Stomach (tissue), 9 donors: Measurements from ENCODE around the gene SP140. TPM values are rescaled to one million over a fixed set of nuclear protein-coding genes. Genes with fewer than 3 reads are reported as not detected.
A peak's percentile ranks its signal among the peaks of the same experiment; 100 is the strongest.
"Not testable (repeated sequence)": the region's sequence is repeated elsewhere in the genome, so short reads cannot be mapped to it uniquely, and the experiment has no call there.

Experiments used
- DNase-seq, 2 donors: peaks; one replicate each; pipeline versions ENCODE4 v3.0.0 to v3.0.0-alpha.2; 2013 to 2019
- H3K27ac ChIP-seq, 5 donors: fragments of 200-600 bp in 4 of 5; sonication (generic) in 4 of 5; one replicate each; pipeline ENCODE4 v1.5.1; 2013 to 2019; ENCODE audit warnings: mild to moderate bottlenecking in 1 of 5, moderate library complexity in 1 of 5
- H3K27me3 ChIP-seq, 3 donors: fragments of 200-600 bp; sonication (generic); one replicate each; pipeline ENCODE4 v1.5.1; 2017 to 2019; ENCODE audit warnings: mixed run types in 1 of 3
- H3K36me3 ChIP-seq, 4 donors: fragments of 200-600 bp; sonication (generic); 1 replicate in 3 of 4; 2 replicates in 1 of 4; pipeline ENCODE4 v1.5.1; 2016 to 2019
- H3K4me1 ChIP-seq, 4 donors: fragments of 200-600 bp; sonication (generic); one replicate each; pipeline ENCODE4 v1.5.1; 2016 to 2019
- H3K4me3 ChIP-seq, 4 donors: fragments of 200-600 bp; sonication (generic) in 3 of 4; one replicate each; pipeline ENCODE4 v1.5.1; 2016 to 2019; ENCODE audit warnings: mild to moderate bottlenecking in 1 of 4
- H3K9me3 ChIP-seq, 4 donors: fragments of 200-600 bp; sonication (generic); one replicate each; pipeline ENCODE4 v1.5.1; 2016 to 2019
- EP300 ChIP-seq: sonication (generic); formaldehyde crosslinking; IDR thresholded peaks from one replicate; pipeline ENCODE4 v1.6.1; 2017; ENCODE audit warnings: antibody characterized with exemption
- POLR2A ChIP-seq, 4 donors: fragments of 450-650 bp; IDR thresholded peaks; one replicate each; pipeline ENCODE4 v1.6.1; 2016; ENCODE audit warnings: antibody characterized with exemption in 4 of 4, control low read depth in 2 of 4, mild to moderate bottlenecking in 1 of 4, moderate library complexity in 1 of 4
- POLR2AphosphoS5 ChIP-seq, 3 donors: sonication (generic); formaldehyde crosslinking; IDR thresholded peaks; one replicate each; pipeline ENCODE4 v1.6.1; 2016; ENCODE audit warnings: antibody characterized with exemption in 3 of 3
- WGBS, 5 donors: extraction: QIAGEN DNeasy Blood & Tissue Kit in 3 of 5; methylation state at CpG; one replicate each; pipeline versions ENCODE4 v1.1.5 to v1.1.7; 2013 to 2018; 5-methylcytosine and 5-hydroxymethylcytosine counted together
- intact Hi-C: fragments of 100-400 bp; cut with DNase I; formaldehyde crosslinking; loops from one replicate; pipeline ENCODE4 v1.15.1; 2023; ENCODE audit warnings: low total_unique reads
- polyA plus RNA-seq, 3 donors: library from polyadenylated mRNA; stranded (reverse); fragments of 200-250 nt; gene quantifications; one replicate each; pipeline ENCODE4 v1.2.3, GENCODE V29; 2013
- total RNA-seq, 5 donors: library from RNA; depleted of rRNA; stranded (reverse); fragments of >200 nt; gene quantifications; one replicate each; pipeline versions ENCODE4 v1.1.0 to v1.2.3, GENCODE V29; 2014 to 2016
- TF ChIP-seq, protein P1 (sequence below), 7 experiments: fragments of 450-650 bp in 4 of 7; fragments of 200-600 bp in 3 of 7; sonication (generic) in 3 of 7; IDR thresholded peaks; one replicate each; pipeline ENCODE4 v1.5.1; 2016 to 2019; ENCODE audit warnings: antibody characterized with exemption in 7 of 7, control low read depth in 2 of 7, mild to moderate bottlenecking in 1 of 7
- donor health status: healthy with polysubstance abuse.
- donor health status: Bipolar disorder and iron deficiency.
- donor health status: healthy.

SP140 gene
- total and polyA plus RNA-seq, 8 donors, result 1.1 to 6.4 (median 2.0) TPM; not detected in 1

DNA sequence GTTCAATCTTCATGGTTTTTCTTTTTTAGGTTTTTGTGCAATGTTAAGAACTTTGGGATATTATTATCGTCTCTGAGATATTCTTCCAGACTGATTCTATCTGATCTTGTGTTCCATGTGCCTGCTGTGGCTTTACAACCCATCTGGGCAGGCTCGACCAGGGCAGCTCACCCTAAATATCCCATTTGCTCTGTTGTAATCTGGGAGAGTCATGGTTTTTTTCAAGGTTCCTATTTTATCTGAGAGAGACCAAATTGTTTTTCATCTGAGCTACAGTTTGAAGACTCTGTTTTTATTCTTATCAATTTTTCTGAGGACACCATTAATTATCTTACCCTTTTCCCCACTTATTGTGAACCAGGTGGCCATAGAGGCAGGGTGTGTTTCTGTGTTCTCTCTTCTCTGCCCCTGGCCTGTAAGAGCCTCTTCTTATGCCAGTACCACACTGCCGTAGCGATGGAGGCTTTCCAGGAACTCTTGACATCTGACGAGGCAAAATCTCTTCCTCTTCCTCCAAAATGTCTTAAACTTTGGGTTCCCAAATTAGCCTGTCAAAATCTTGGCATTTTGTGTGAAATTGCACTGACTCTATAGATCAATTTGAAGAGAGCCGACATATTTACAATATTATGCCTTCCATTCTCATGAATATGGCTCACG is 104.5 kb downstream of the SP140 start:
- Histone ChIP-seq H3K4me3 (no peak overlapping the region), H3K27ac (peak overlapping the region in 1 of 5 donors; percentile 17), H3K9me3 (no peaks in the 10 kb centered on the region), H3K27me3 (no peaks in the 10 kb centered on the region), H3K4me1 (peaks cover 7 to 38% (median 11%) of the 10 kb centered on the region in 4 donors), H3K36me3 (peaks cover 0 to 17% (median 14%) of the 10 kb centered on the region in 4 donors)
- no peak for DNase-seq
- TF ChIP-seq, protein P1, sequence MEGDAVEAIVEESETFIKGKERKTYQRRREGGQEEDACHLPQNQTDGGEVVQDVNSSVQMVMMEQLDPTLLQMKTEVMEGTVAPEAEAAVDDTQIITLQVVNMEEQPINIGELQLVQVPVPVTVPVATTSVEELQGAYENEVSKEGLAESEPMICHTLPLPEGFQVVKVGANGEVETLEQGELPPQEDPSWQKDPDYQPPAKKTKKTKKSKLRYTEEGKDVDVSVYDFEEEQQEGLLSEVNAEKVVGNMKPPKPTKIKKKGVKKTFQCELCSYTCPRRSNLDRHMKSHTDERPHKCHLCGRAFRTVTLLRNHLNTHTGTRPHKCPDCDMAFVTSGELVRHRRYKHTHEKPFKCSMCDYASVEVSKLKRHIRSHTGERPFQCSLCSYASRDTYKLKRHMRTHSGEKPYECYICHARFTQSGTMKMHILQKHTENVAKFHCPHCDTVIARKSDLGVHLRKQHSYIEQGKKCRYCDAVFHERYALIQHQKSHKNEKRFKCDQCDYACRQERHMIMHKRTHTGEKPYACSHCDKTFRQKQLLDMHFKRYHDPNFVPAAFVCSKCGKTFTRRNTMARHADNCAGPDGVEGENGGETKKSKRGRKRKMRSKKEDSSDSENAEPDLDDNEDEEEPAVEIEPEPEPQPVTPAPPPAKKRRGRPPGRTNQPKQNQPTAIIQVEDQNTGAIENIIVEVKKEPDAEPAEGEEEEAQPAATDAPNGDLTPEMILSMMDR (IDR thresholded peaks at IDR 0.05), result no peak
- TF ChIP-seq POLR2AphosphoS5 (IDR thresholded peaks at IDR 0.05) (no peak), EP300 (no peak), POLR2A (IDR thresholded peaks at IDR 0.05) (no peak)
- intact Hi-C loops, result no loop called here
- WGBS, 5 donors, result 87 to 97% (median 92%) methylated on average over 7 of the region's 7 CpGs

DNA sequence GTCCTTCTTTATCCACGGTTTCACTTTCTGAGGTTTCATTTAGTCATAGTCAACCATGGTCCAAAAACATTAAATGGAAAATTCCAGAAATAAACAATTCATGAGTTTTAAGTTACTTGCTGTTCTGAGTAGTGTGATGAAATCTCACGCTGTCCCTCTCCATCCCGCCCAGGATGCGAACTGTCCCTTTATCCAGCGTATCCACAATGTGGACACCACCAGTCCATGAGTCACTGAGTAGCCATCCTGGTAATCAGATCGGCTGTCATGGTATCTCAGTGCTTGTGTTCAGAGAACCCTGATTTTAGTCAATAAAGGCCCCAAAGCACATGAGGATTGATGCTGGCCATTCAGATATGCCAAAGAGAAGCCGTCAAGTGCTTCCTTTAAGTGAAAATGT is 105.2 kb downstream of the SP140 start:
- 89 to 95% (median 91%) methylated on average over 7 of the region's 7 CpGs for WGBS, 5 donors
- no peak overlapping the region for H3K27ac ChIP-seq
- TF ChIP-seq, protein P1 (IDR thresholded peaks at IDR 0.05), result no peak
- TF ChIP-seq EP300 (no peak), POLR2A (IDR thresholded peaks at IDR 0.05) (no peak), POLR2AphosphoS5 (IDR thresholded peaks at IDR 0.05) (no peak)

DNA sequence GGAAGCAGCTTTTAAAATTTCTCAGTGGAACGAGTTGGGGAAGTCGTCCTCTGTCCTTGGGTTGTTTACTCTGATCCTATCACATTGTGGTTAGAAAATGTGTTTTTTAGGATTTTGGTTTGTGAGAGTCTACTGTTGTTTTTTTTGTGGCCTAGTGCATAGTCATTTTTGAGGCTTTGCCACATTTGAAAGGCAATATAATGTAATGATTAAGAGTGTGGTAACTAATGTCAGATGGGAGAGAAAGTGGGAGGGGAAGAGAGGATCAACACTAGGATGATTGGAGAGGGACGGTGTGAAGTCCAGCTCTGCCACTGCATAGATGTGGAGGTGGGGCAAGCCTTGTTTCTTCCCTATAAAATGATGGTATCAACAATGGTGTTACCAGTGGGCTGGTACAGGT is 109.9 kb downstream of the SP140 start:
- Histone ChIP-seq H3K36me3 (peaks cover 0 to 32% (median 27%) of the 10 kb centered on the region in 4 donors), H3K4me3 (no peak overlapping the region), H3K9me3 (no peaks in the 10 kb centered on the region), H3K4me1 (peaks cover 0 to 3% (median 0%) of the 10 kb centered on the region in 4 donors), H3K27ac (peak overlapping the region in 1 of 5 donors; percentile 9), H3K27me3 (no peaks in the 10 kb centered on the region)
- no peak for TF ChIP-seq POLR2AphosphoS5 (IDR thresholded peaks at IDR 0.05)
- no peak for DNase-seq
- intact Hi-C loops, result no loop called here
- 41 to 58% (median 54%) methylated on average over 3 of the region's 3 CpGs for WGBS, 5 donors

More for the DNA sequence above, 105.2 kb downstream of the SP140 start:
- Histone ChIP-seq H3K36me3 (peaks cover 0 to 20% (median 16%) of the 10 kb centered on the region in 4 donors), H3K4me3 (no peak overlapping the region), H3K9me3 (no peaks in the 10 kb centered on the region), H3K27me3 (no peaks in the 10 kb centered on the region), H3K4me1 (peaks cover 7 to 38% (median 11%) of the 10 kb centered on the region in 4 donors)
- DNase-seq, result no peak
- intact Hi-C loops, result no loop called here

DNA sequence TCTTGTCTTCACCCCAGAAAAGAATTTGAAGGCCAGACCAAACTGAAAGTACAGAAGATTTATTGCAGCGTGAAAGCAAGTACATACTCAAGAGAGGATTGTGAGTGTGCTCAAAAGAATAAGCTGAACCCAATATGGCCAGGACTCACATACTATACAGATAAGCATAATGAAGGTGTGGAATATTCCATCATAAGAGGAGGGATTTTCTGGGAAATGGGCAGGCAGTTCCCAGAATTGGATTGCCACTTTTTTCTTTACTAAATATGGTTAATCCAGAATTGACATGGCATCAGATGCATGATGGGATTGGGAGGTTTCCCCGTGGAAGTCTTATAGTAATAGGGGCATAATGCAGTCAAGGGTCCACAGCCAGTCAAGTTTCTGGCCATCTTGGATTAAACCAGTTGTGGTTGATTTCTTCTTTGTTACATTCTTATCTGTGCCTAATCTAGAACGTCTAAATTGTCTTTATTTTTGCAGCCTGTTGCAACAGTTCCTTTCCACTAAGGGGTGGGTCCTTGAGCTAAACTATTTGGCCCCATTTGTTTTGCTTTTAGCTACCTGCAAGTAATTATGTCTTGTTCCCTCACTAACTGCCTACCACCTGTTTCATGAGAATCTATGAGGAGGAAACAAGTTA is 110.4 kb downstream of the SP140 start:
- H3K27me3 ChIP-seq, result no peaks in the 10 kb centered on the region
- WGBS, 5 donors, result 71 to 87% (median 75%) methylated on average over 3 of the region's 3 CpGs
- intact Hi-C loops, result no loop called here
- no peak for DNase-seq
- H3K27ac ChIP-seq, result peak overlapping the region in 1 of 5 donors; percentile 9
- no peak for TF ChIP-seq POLR2A (IDR thresholded peaks at IDR 0.05)
- TF ChIP-seq EP300, result no peak
- TF ChIP-seq POLR2AphosphoS5 (IDR thresholded peaks at IDR 0.05), result no peak
- TF ChIP-seq, protein P1 (IDR thresholded peaks at IDR 0.05), result no peak
- no peaks in the 10 kb centered on the region for H3K9me3 ChIP-seq
- no peaks in the 10 kb centered on the region for H3K4me1 ChIP-seq
- peaks cover 0 to 32% (median 27%) of the 10 kb centered on the region in 4 donors for H3K36me3 ChIP-seq
- H3K4me3 ChIP-seq, result no peak overlapping the region

DNA sequence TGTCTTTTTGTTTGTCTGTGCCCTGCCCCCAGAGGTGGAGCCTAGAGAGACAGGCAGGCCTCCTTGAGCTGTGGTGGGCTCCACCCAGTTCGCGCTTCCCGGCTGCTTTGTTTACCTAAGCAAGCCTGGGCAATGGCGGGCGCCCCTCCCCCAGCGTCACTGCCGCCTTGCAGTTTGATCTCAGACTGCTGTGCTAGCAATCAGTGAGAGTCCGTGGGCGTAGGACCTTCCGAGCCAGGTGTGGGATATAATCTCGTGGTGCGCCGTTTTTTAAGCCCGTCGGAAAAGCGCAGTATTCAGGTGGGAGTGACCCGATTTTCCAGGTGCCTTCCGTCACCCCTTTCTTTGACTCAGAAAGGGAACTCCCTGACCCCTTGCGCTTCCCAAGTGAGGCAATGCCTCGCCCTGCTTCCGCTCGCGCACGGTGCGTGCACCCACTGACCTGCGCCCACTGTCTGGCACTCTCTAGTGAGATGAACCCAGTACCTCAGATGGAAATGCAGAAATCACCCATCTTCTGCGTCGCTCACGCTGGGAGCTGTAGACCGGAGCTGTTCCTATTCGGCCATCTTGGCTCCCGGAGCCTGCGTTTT is 116.5 kb downstream of the SP140 start:
- H3K36me3 ChIP-seq, result peaks cover 0 to 33% (median 7%) of the 10 kb centered on the region in 4 donors
- DNase-seq, H3K27ac ChIP-seq, H3K4me3 ChIP-seq, H3K27me3 ChIP-seq, intact Hi-C loops, H3K4me1 ChIP-seq: not testable (repeated sequence)
- WGBS, 5 donors, result 87 to 89% (median 87%) methylated on average over 26 to 33 of the region's 33 CpGs
- peaks cover 0 to 18% (median 8%) of the 10 kb centered on the region in 4 donors for H3K9me3 ChIP-seq

DNA sequence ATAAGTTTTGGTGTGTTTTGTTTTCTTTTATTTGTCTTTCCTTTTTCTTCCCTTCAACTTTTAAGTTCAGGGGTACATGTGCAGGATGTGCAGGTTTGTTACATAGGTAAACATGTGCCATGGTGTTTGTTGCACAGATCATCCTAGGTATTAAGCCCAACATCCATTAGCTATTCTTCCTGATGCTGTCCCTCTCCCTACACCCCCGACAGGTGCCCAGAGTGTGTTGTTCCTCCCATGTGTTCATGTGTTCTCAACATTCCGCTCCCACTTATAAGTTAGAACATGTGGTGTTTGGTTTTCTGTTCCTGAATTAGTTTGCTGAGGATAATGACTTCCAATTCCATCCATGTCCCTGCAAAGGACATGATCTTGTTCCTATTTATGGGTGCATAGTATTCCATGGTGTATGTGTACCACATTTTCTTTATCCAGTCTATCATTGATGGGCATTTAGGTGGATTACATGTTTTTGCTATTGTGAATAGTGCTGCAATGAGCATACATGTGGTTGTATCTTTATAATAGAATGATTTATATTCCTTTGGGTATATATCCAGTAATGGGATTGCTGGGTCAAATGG is 117.6 kb downstream of the SP140 start:
- 93 to 100% (median 96%) methylated on average over 2 of the region's 2 CpGs for WGBS, 5 donors
- DNase-seq, intact Hi-C loops, H3K27ac ChIP-seq, H3K4me1 ChIP-seq, H3K27me3 ChIP-seq, H3K4me3 ChIP-seq: not testable (repeated sequence)
- Histone ChIP-seq H3K9me3 (peaks cover 0 to 21% (median 8%) of the 10 kb centered on the region in 4 donors), H3K36me3 (peaks cover 0 to 33% (median 9%) of the 10 kb centered on the region in 4 donors)
